Measurements from ENCODE around the gene PHLPP1.

Gene PHLPP1

DNA sequence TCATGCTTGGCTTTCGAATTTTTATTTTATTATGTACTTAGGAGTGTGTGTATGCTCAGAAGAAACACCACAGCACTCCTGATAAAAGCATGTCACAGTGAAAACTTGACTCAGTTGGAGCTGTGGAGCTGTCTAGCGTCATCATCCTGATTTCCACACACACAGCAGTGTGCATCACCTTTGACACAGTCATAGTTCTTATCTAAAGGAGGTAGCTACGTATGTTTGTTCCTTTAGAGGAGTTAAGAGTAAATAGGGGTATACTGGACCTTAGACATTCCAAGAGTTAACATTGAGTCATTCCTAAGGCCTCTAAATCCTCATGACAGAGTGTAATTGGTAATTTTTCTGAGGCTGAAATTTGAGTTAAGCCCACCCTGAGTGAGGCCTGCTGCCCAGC is 96.9 kb downstream of the PHLPP1 start:
- DNase-seq, result no peak

DNA sequence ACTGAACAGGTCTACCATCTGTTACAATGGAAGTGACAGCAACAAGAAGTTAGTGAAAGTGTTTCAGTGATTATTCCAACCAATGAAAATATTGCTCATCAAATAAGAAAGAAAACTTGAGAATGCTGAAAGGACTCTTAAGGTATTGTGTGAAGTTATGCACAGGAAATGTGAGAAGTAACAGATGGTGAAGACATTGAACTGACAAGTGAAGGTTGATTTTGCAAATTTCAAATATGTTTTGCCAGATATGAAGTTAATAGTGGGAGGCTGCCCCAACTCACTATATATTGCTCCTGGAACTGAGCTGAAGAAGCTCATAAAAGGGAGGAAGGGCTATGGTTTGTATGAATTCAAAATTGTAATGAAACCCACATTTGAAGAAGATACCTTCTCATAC is 97.5 kb downstream of the PHLPP1 start:
- DNase-seq, result no peak

DNA sequence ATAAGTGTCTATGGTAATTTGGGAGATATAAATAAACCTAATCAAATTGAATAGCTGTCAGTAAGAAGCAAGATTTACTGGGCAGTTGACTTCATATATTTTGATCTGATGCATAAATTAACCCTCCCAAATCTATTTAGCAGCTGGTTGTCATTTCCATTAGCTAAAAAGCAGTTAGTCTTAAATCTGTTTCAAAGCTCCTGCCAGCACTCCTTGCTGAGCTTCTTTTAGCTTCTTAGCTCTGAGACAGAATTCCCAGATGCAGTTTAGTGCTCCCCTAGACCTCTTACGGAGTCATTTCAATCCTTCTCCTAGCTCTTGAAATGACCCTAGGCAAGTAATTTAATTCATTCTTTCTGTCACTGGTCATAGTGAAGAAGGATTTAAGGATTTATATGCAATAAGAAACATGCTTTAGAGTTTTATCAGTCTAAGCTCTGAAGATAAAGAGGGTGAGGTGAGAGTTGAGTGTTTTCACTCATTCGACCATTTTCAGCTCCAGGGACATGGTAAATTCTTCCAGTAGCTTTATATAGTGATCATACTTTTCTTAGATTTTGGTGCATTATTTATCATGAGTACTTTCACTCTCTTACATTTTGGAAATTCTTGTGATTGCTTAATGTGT is 98.9 kb downstream of the PHLPP1 start:
- DNase-seq, result no peak

DNA sequence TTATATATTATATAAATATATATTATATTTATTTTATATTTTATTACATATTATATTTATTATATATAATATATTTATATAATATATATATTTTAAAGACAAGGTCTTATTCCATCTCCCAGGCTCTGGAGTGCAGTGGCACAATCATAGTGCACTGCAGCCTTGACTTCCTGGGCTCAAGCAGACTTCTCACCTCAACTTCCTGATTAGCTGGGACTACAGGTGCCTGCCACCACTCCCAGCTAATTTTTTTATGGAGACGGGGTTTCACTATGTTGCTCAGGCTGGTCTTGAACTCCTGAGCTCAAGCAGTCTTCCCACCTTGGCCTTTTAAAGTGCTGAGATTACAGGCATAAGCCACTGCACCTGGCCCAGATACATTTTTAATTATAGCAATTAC is 110.0 kb downstream of the PHLPP1 start:
- no peak for DNase-seq

DNA sequence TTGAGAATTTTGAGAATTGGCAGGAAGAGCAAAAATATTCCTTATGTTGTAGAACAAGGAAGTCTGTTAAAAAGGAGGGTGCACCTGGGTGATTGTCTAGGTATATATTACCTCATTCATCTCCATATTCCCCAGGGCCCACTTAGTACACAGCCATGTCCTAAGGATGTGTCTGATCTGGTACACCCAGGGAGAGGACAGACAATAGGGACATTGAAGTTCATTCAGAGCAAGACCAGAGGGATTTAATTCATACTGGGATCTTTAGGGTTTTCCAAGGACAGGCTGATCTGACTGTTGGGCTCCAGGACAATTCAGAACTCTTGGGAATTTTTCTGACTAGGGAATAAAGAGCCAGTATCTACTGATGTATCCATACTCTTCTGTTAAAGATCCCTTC is 112.1 kb downstream of the PHLPP1 start:
- no peak for DNase-seq

GRCh38 chr18:62828091-62828640 is 112.8 kb downstream of the PHLPP1 start:
- no peak for DNase-seq

DNA sequence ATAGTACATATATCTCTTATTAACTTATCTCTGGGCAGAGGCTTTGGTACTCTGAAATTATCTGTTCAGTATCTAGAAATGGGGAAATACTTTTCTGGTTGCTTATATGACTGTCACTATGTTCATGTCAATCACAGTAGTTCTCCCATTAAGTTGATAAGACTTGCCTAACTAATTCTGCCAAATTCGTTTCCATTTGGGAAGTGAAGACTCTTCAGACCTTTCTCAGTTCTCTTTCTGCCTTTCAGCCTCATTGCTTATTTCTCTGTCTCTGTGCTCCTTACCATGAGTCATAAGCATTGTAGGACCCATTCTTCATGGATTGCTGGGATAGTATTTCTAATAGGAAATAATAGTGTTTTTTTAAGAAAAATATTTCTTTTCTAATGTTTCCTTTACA is 113.5 kb downstream of the PHLPP1 start:
- no peak for DNase-seq

DNA sequence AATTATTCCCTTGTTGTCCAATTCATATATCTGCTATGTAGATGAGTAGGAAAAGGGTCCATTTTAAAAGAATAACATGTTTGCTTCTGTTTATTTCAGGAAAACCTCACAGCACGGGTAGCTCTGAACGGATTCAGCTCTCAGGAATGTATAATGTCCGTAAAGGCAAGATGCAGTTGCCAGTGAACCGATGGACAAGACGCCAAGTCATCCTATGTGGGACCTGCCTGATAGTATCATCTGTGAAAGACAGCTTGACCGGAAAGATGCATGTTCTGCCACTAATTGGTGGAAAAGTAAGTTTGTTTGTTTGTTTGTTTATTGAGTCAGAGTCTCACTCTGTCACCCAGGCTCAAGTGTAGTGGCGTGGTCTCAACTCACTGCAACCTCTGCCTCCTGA is 114.6 kb downstream of the PHLPP1 start:
- no peak for DNase-seq

DNA sequence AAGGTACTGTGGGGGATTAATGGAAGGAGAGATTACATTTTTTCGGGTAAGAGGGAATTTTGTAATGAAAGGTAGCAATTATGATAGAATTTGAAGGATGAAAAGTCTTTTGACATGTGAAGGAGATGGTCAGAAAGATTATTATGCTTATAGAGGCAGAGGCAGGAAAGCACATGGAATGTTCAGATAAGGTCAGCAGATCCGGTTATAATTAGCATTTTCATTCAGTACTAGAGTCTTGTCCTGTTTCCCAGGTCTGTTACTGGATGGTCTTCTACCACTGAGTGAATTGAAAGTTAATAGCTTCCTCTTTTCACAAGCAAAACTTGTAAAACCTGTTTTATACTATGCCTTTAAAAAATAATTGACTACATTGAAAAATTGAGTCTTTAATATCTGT is 116.9 kb downstream of the PHLPP1 start:
- DNase-seq, result no peak

GRCh38 chr18:62833494-62833893 is 118.2 kb downstream of the PHLPP1 start:
- no peak for DNase-seq

- no peak for DNase-seq
These were observed 119.4 kb downstream of the PHLPP1 start for GRCh38 chr18:62834715-62835114.

DNA sequence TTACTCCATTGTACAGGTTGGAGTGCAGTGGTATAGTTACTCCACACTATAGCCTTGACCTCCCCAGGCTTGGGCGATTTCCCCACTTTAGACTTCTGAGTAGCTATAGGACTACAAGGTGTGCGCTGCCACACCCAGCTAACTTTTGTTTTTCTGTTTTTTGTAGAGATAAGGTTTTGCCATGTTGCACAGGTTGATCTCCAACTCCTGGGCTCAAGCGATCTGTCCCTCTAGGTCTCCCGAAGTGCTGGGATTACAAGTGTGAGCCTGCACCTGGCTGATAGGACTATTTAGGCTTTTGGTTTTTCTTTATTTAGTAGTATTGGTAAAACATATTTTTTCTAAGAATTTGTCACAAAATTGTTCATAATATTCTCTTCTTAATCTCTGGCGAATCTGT is 121.7 kb downstream of the PHLPP1 start:
- DNase-seq, result no peak

- no peak for DNase-seq
These were observed 123.2 kb downstream of the PHLPP1 start for GRCh38 chr18:62838475-62839098.

DNA sequence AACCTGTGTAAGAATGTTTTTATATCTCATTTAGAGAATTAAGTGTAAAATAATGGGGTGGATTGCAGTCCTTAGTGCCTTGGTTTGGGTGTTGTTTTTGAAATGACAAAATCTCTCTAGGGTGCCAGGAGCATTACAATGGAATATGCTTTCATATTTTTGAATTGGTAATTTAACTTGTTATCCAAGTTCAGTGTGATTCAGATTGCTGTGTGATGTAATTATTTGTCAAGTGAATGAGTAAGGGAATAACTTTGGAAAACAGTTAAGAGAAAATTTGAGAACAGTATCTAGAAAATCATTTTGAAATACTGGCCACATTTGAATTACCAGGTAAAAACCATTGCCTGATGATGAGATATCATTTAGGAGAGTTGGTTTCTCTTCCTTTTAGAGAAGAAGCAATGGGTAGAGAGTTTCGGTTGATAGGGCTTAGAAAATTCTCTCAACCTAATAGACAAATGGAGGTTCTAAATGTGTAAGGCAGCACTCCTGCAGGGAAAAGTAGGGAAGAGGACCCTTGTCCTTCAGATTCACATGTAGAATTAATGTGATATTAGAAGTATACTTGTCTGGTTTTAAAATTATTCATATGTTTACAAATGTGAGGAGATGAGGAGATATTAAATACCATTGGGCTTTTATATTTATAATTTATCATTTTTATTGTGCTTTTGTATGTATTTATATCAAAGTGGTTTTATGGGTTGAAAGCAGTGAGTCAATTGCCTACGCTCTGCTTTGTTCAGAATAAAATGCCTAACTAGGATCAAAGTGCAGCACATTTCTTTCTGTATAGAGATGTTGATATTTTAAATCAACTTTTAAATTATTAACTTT is 124.8 kb downstream of the PHLPP1 start:
- no peak for DNase-seq

DNA sequence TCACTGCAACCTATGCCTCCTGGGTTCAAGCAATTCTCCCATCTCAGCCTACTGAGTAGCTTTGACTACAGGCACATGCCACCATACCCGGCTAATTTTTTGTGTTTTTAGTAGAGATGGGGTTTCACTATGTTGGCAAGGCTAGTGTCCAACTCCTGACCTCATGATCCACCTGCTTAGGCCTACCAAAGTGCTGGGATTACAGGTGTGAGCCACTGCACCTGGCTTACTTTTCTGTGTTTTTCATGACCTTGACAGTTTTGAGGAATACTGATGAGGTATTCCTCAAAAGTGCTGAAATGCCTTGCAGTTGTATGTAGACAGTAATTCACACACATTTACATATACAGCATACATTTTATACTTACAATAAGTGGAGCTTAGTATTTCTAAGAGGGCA is 126.1 kb downstream of the PHLPP1 start:
- no peak for DNase-seq

GRCh38 chr18:62842898-62843297 is 127.6 kb downstream of the PHLPP1 start:
- DNase-seq, result no peak

- no peak for DNase-seq
These were observed 129.7 kb downstream of the PHLPP1 start for GRCh38 chr18:62844850-62845643.

GRCh38 chr18:62846313-62846712 is 131.0 kb downstream of the PHLPP1 start:
- DNase-seq, result no peak

DNA sequence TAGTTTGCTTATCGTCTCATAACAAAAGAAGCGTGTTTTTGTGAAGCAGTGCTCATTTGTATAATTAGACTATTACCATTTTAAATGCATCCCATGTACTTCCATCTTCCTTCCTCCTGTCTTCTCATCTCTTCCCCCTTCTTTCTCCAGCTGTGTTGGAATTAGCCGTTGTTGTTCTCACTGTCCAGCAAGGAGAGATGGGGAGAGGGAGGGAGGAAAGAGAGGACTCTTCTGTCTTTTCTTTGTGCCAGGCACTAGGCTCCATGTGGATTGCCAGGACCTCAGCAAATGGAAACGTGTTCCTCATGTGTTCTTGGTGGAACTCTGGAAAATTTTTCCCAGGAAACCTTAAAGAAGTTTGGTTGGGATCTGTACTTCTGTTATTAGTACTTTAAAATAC is 131.7 kb downstream of the PHLPP1 start:
- no peak for DNase-seq

DNA sequence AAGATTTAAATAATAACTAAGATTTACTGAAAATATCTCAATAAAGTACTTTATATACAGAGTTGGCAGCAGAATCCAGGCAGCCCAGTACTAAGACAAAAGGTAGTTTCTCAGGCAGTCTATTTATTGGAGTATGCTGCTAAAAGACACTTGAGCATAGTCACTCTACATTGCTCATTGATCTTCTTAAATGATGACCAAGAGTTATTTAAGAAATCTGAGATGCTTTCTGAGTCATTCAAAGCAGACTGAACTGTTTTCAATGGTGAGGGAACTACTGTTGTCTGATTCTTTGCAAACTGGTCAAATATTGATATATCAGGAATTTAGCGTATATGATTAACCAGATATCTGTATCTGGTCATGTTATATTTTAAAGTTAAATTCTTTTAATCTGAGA is 133.6 kb downstream of the PHLPP1 start:
- DNase-seq, result no peak

DNA sequence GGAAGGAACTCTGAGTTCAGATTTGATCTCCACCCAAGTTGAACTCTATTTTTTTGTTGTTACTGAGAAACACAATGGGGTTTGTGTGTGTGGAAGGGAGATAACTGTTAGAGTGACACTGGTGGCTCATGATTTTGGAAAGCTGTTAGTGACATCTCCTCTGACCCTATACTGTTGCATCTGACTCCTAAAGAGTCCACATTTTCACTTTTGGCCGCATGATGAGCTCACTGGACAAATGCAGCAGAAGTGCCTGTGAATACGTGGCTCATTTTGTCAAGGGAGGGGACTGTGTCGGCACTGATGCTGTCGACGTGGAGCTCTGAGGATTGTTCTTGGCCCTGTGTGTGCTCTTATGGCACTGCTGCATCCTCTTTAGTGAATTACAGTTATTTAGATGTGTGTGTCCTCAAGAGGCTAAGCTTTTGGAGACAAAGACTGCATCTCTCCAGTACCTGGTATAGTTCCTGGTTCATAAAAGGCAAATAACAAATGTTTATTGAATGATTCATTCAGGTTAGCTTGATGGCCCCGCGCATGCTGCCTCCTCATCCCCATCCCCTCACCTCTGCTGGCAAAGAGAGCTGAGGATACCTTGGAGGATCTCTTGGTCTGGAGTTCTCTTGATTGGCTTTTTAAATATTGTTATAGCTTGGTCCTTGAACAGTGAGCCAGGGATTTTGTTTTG is 135.4 kb downstream of the PHLPP1 start:
- DNase-seq, result no peak

DNA sequence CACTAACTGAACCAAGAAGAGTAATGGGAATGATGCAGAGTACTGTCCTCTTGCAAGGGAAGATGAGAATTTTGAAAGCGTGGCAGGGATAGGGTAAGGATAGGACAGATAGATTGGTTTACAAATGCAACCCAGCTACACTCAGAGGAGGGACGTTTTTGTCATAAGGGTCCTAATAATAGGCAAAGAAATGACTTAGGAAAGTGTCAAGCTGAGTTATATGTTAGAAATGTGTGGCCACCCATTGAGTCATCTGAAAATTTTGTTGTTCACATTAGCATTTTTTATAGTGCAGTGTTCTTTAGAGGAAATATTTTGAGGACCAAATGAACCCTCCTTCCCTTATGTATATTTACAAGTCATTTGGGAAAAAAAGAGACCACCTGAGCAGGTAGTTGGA is 137.5 kb downstream of the PHLPP1 start:
- DNase-seq, result no peak

GRCh38 chr18:62856294-62856693 is 141.0 kb downstream of the PHLPP1 start:
- DNase-seq, result no peak
